T-helper 1 cell treated with Interleukin-12 subunit alpha and Interleukin-12 subunit beta and Interleukin-4 antibody, amounts not matched to agents 30 ng/mL and 1 ng/mL, for 36 hours (primary cell): Measurements from ENCODE around the gene COL4A2. TPM values are rescaled to one million over a fixed set of nuclear protein-coding genes. Genes with fewer than 3 reads are reported as not detected.

Source experiments
- intact Hi-C: fragments of 100-400 bp; cut with micrococcal nuclease; formaldehyde crosslinking; loops from one replicate; pipeline ENCODE4 v1.15.1; 2024
- total RNA-seq: library from RNA; stranded (reverse); gene quantifications from 2 replicates; pipeline ENCODE4 v1.2.3, GENCODE V29; 2022

COL4A2 gene
- 0.37 and 0.73 TPM in 2 replicates for total RNA-seq

GRCh38 chr13:110306960-110307766, at the start of gene COL4A2, which contains the start of gene COL4A1:
COL4A2 (plus strand) TSS chr13:110307284; CDS start chr13:110307904, 620 bp downstream.
COL4A1 (minus strand) TSS chr13:110307157; CDS start chr13:110307027, 130 bp downstream.
- intact Hi-C loops: no loop called here

GRCh38 chr13:110257408-110257807, 49.7 kb upstream of the COL4A2 start:
- intact Hi-C loops: no loop called here

- intact Hi-C loops: no loop called here
These were observed 48.0 kb upstream of the COL4A2 start for GRCh38 chr13:110258876-110259631.

DNA sequence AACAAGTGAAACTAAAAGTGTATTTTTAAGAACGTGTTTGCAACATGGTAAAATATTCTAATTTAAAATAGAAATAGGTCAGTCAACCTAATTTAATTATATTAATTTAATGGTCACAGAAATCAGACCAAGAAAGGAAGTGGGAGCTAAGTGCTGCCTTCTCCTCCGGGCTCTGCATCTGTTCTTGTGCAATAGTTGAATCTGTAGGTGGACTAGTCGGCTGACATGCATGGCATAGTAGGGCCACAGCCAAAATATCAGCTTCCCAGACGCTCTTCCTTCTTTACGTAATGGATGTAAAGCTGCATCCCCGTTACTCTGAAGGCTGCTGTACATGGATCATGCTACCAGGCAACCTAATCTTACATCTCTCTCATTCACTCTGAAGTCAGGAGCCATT, 47.4 kb upstream of the COL4A2 start:
- intact Hi-C loops: no loop called here

GRCh38 chr13:110261166-110262081, 45.7 kb upstream of the COL4A2 start:
- intact Hi-C loops: no loop called here

- intact Hi-C loops: no loop called here
These were observed 45.0 kb upstream of the COL4A2 start for GRCh38 chr13:110262082-110262436.

- intact Hi-C loops: no loop called here
These were observed 44.4 kb upstream of the COL4A2 start for GRCh38 chr13:110262508-110263291.

DNA sequence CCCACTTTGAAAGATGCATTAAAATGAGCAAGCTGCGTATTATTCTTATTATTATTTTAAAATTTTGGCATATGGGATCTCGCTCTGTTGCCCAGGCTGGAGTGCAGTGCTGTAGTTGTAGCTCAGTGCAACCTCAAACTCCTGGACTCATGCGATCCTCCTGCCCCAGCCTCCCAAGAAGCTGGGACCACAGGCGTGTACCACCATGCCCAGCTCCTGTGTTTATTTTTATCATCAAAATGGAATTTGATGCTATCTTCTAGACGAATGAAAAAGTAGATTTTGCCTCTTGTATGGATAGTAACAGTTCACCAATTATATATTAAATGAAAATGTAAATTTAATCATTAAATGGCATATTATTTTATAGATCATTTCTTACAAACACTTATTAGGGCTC, 43.7 kb upstream of the COL4A2 start:
- intact Hi-C loops: no loop called here

GRCh38 chr13:110263888-110264287, 43.2 kb upstream of the COL4A2 start:
- intact Hi-C loops: no loop called here

GRCh38 chr13:110264685-110265275, 42.3 kb upstream of the COL4A2 start:
- intact Hi-C loops: no loop called here

DNA sequence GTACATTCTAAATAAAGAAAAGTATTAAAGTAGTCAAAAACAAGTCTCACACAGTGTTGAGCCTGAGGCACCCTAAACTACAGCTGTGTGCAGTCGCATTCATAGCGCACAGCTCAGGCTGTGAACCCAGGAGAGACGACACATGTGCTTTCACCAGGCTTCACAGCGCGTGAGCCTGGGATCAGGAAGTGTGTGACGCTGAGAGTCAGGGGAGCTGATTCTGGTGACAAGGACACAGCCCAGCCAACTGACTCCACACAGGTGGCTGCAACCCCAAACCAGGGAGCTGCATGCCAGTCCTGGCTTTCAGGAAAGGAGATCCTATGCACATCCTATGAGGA, 41.8 kb upstream of the COL4A2 start:
- intact Hi-C loops: no loop called here

- intact Hi-C loops: no loop called here
These were observed 41.2 kb upstream of the COL4A2 start for GRCh38 chr13:110265682-110266430.

GRCh38 chr13:110266431-110266809, 40.7 kb upstream of the COL4A2 start:
- intact Hi-C loops: no loop called here

- intact Hi-C loops: no loop called here
These were observed 40.1 kb upstream of the COL4A2 start for GRCh38 chr13:110266983-110267382.

DNA sequence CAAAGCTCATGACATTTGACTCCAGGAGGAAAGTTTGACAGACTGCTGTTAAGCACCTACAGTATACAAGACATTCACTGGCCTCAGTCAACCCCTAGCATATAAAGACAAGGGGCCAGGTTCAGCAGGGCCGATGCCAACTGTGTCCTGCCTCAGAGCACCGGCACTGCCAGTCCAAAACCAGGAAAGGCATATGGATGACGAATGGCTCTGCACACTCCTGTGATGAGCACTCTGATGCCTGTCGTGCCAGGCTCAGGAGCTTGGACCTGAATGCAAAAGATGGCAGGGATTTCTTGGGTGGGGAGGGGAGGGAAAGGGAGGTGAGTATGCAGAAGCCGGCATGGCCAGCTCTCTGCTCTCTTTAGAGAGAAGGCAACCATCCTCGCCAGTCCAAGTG, 39.0 kb upstream of the COL4A2 start:
- intact Hi-C loops: no loop called here

- intact Hi-C loops: no loop called here
These were observed 38.4 kb upstream of the COL4A2 start for GRCh38 chr13:110268576-110269185.

- intact Hi-C loops: no loop called here
These were observed 37.4 kb upstream of the COL4A2 start for GRCh38 chr13:110269509-110270185.

DNA sequence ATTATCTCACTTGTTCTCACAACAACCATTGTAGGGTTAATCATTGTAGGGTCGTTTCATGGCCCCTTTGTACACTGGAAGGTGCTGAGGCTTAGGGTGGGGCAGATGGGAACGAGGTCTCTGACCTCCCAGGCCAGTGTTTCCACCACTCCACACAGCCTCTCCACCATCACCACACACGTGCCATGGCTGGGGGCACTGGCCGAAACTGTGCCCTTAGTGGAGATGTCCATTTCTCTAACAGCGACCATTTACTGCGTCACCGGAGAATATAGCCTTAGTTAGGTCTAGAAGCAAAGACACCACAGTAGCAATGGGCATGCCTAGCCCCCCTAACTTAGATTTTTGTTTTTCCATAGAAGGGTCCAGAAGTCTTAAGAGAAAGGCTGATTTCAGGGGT, 36.6 kb upstream of the COL4A2 start:
- intact Hi-C loops: no loop called here

- intact Hi-C loops: no loop called here
These were observed 35.8 kb upstream of the COL4A2 start for GRCh38 chr13:110271313-110271712.
